CD4-positive, alpha-beta memory T cell (primary cell): ENCODE data around the gene CCR6. TPM values are rescaled to one million over a fixed set of nuclear protein-coding genes. Genes with fewer than 3 reads are reported as not detected.
"Not testable (repeated sequence)": the region's sequence is repeated elsewhere in the genome, so short reads cannot be mapped to it uniquely, and the experiment has no call there.

Experiments
- CTCF ChIA-PET: fragments of 350-600 bp; sonication (Branson Sonifier 250); formaldehyde crosslinking; loops from one replicate; lab custom pipeline; 2021; ENCODE audit warnings: inconsistent platforms; ENCODE audit not compliant: partially characterized antibody; lab: Charles Lee
- POLR2A ChIA-PET: fragments of 350-600 bp; sonication (Branson Sonifier 250); formaldehyde crosslinking; loops from one replicate; lab custom pipeline; 2021; ENCODE audit not compliant: partially characterized antibody; lab: Charles Lee
- DNase-seq, 5 donors: peaks; one replicate each; pipeline versions ENCODE4 v3.0.0 to v3.0.0-alpha.2; 2020 to 2022; ENCODE audit warnings: mixed read lengths in 1 of 5
- H3K27ac ChIP-seq: one replicate; pipeline ENCODE4 v1.7.0; 2013; ENCODE audit warnings: low read depth, low read length
- H3K27me3 ChIP-seq: 2 replicates; pipeline ENCODE4 v1.7.0; 2013; ENCODE audit warnings: mild to moderate bottlenecking, low read length, moderate library complexity; ENCODE audit not compliant: insufficient read depth
- H3K36me3 ChIP-seq: 2 replicates; pipeline ENCODE4 v1.7.0; 2013; ENCODE audit warnings: mild to moderate bottlenecking, low read length, moderate library complexity; ENCODE audit not compliant: insufficient read depth
- H3K4me1 ChIP-seq: 2 replicates; pipeline ENCODE4 v1.7.0; 2013; ENCODE audit warnings: mild to moderate bottlenecking, low read length, moderate library complexity; ENCODE audit not compliant: insufficient read depth
- H3K4me3 ChIP-seq, 2 donors: one replicate each; pipeline ENCODE4 v1.7.0; 2013; ENCODE audit warnings: low read length in 2 of 2, mild to moderate bottlenecking in 1 of 2
- H3K9me3 ChIP-seq, 2 donors: one replicate each; pipeline ENCODE4 v1.7.0; 2013; ENCODE audit warnings: low read length in 2 of 2, control low read depth in 1 of 2; ENCODE audit not compliant: control insufficient read depth in 1 of 2
- H3K27ac Mint-ChIP-seq, 7 donors: one replicate each; pipeline ENCODE4 v1.8.0; 2020 to 2021; ENCODE audit warnings: mixed read lengths in 7 of 7, mild to moderate bottlenecking in 6 of 7, inconsistent platforms in 3 of 7, moderate library complexity in 3 of 7
- H3K27me3 Mint-ChIP-seq, 2 donors: one replicate each; pipeline ENCODE4 v1.8.0; 2020 to 2021; ENCODE audit warnings: mixed read lengths in 2 of 2
- H3K36me3 Mint-ChIP-seq, 2 donors: one replicate each; pipeline ENCODE4 v1.8.0; 2020 to 2021; ENCODE audit warnings: mixed read lengths in 2 of 2, inconsistent platforms in 1 of 2, mild to moderate bottlenecking in 1 of 2
- H3K4me1 Mint-ChIP-seq, 4 donors: one replicate each; pipeline ENCODE4 v1.8.0; 2020 to 2021; ENCODE audit warnings: mixed read lengths in 4 of 4, mild to moderate bottlenecking in 1 of 4
- H3K4me3 Mint-ChIP-seq, 8 donors: one replicate each; pipeline ENCODE4 v1.8.0; 2020 to 2021; ENCODE audit warnings: mixed read lengths in 8 of 8, mild to moderate bottlenecking in 7 of 8, moderate library complexity in 6 of 8, inconsistent platforms in 3 of 8
- H3K9me3 Mint-ChIP-seq, 8 donors: one replicate each; pipeline ENCODE4 v1.8.0; 2020 to 2021; ENCODE audit warnings: mixed read lengths in 8 of 8, mild to moderate bottlenecking in 5 of 8, inconsistent platforms in 3 of 8, moderate library complexity in 1 of 8
- intact Hi-C: fragments of 100-400 bp; cut with micrococcal nuclease; formaldehyde crosslinking; loops from one replicate; pipeline ENCODE4 v1.15.1; 2023
- polyA plus RNA-seq, 2 donors: library from polyadenylated mRNA; unstranded; fragments of 300-500 nt; fragmentation: Illumina TruSeq; gene quantifications; one replicate each; pipeline ENCODE4 v1.2.3, GENCODE V29; 2021
- total RNA-seq, 2 experiments: library from RNA; stranded (reverse); gene quantifications; one replicate each; pipeline ENCODE4 v1.2.3, GENCODE V29; 2021

CCR6 gene
- total and polyA plus RNA-seq, 4 experiments from 2014 or later: 21.7 to 124 (median 61.2) TPM

GRCh38 chr6:167088741-167089140 is 34.2 kb upstream of the CCR6 start:
- CTCF ChIA-PET: interaction anchor here (0.8 to 1.7 kb wide), 4 partner anchors 11 to 53 kb away, joined by 3 read pairs; no protein-coding TSS in a partner anchor

GRCh38 chr6:167089243-167090142 is 33.4 kb upstream of the CCR6 start:
- Mint-ChIP-seq H3K4me1 (peaks cover 37 to 57% (median 48%) of the 10 kb centered on the region in 4 donors), H3K9me3 (peaks cover 0 to 26% (median 14%) of the 10 kb centered on the region in 8 donors), H3K27ac (peak overlapping the region in 6 of 7 donors; percentile 62 to 99 (median 84)), H3K36me3 (peaks cover 0 to 4% of the 10 kb centered on the region in 2 donors), H3K4me3 (no peak overlapping the region), H3K27me3 (no peaks in the 10 kb centered on the region)
- intact Hi-C loops: loop anchor here (2.0 to 5.0 kb wide), 2 partner anchors 13 to 53 kb away; no protein-coding TSS in a partner anchor
- Histone ChIP-seq H3K9me3 (no peaks in the 10 kb centered on the region), H3K4me3 (no peak overlapping the region), H3K27ac (no peak overlapping the region), H3K27me3 (no peaks in the 10 kb centered on the region), H3K4me1 (peaks cover 46% of the 10 kb centered on the region), H3K36me3 (no peaks in the 10 kb centered on the region)
- POLR2A ChIA-PET: interaction anchor here (0.9 to 6.6 kb wide), 3 partner anchors 31 to 229 kb away, joined by 3 to 68 read pairs (median 8); partner anchors contain the start of gene CCR6
- DNase-seq: no peak
- CTCF ChIA-PET: interaction anchor here (0.6 to 1.7 kb wide), 5 partner anchors 12 to 66 kb away, joined by 3 read pairs; no protein-coding TSS in a partner anchor

More at GRCh38 chr6:167088741-167089140, 34.2 kb upstream of the CCR6 start:
- H3K4me3 ChIP-seq, H3K36me3 Mint-ChIP-seq, H3K36me3 ChIP-seq, DNase-seq, intact Hi-C loops, H3K9me3 ChIP-seq, H3K27me3 ChIP-seq, H3K27me3 Mint-ChIP-seq, H3K27ac ChIP-seq, H3K4me3 Mint-ChIP-seq: not testable (repeated sequence)
- POLR2A ChIA-PET: interaction anchor here (0.9 kb wide), 1 partner anchor 229 kb away, joined by 3 read pairs; no protein-coding TSS in a partner anchor
- peaks cover 32 to 49% (median 41%) of the 10 kb centered on the region in 4 donors for H3K4me1 Mint-ChIP-seq
- H3K27ac Mint-ChIP-seq: peak overlapping the region in 2 of 7 donors; percentile 44 to 75
- H3K9me3 Mint-ChIP-seq: peaks cover 0 to 26% (median 14%) of the 10 kb centered on the region in 8 donors
- peaks cover 38% of the 10 kb centered on the region for H3K4me1 ChIP-seq

GRCh38 chr6:167090171-167090570 is 32.7 kb upstream of the CCR6 start:
- H3K36me3 ChIP-seq: no peaks in the 10 kb centered on the region
- Mint-ChIP-seq H3K27ac (peak overlapping the region; percentile 74 to 99 (median 93)), H3K36me3 (peaks cover 0 to 4% of the 10 kb centered on the region in 2 donors), H3K27me3 (no peaks in the 10 kb centered on the region), H3K9me3 (peaks cover 0 to 25% (median 14%) of the 10 kb centered on the region in 8 donors), H3K4me1 (peaks cover 44 to 63% (median 55%) of the 10 kb centered on the region in 4 donors), H3K4me3 (no peak overlapping the region)
- ChIA-PET CTCF (interaction anchor here (0.6 to 1.7 kb wide), 5 partner anchors 13 to 67 kb away, joined by 3 read pairs; no protein-coding TSS in a partner anchor), POLR2A (interaction anchor here (2.2 to 6.6 kb wide), 3 partner anchors 30 to 49 kb away, joined by 8 to 68 read pairs (median 13); partner anchors contain the start of gene CCR6)
- intact Hi-C loops: loop anchor here (2.0 to 5.0 kb wide), 2 partner anchors 13 to 52 kb away; no protein-coding TSS in a partner anchor
- H3K9me3 ChIP-seq: no peaks in the 10 kb centered on the region
- H3K4me3 ChIP-seq: no peak overlapping the region
- peaks cover 53% of the 10 kb centered on the region for H3K4me1 ChIP-seq
- no peak for DNase-seq
- no peaks in the 10 kb centered on the region for H3K27me3 ChIP-seq
- no peak overlapping the region for H3K27ac ChIP-seq

GRCh38 chr6:167091026-167091804 is 31.7 kb upstream of the CCR6 start:
- Histone ChIP-seq H3K4me1 (peaks cover 63% of the 10 kb centered on the region), H3K9me3 (no peaks in the 10 kb centered on the region), H3K36me3 (no peaks in the 10 kb centered on the region), H3K27ac (peak overlapping the region; percentile 65), H3K27me3 (no peaks in the 10 kb centered on the region), H3K4me3 (no peak overlapping the region)
- ChIA-PET POLR2A (interaction anchor here (0.9 to 6.6 kb wide), 10 partner anchors 20 to 131 kb away, joined by 3 to 68 read pairs (median 6); partner anchors contain the start of genes CCR6 and CEP43), CTCF (interaction anchor here (1.0 to 1.8 kb wide), 4 partner anchors 15 to 101 kb away, joined by 3 to 8 read pairs (median 3); no protein-coding TSS in a partner anchor)
- Mint-ChIP-seq H3K27ac (peak overlapping the region; percentile 91 to 99 (median 96)), H3K27me3 (no peaks in the 10 kb centered on the region), H3K4me1 (peaks cover 46 to 71% (median 61%) of the 10 kb centered on the region in 4 donors), H3K9me3 (peaks cover 0 to 19% (median 13%) of the 10 kb centered on the region in 8 donors), H3K36me3 (peaks cover 0 to 4% of the 10 kb centered on the region in 2 donors), H3K4me3 (peak overlapping the region; percentile 38 to 86 (median 78))
- intact Hi-C loops: loop anchor here (2.0 to 5.0 kb wide), 2 partner anchors 14 to 51 kb away; no protein-coding TSS in a partner anchor
- peak; percentile 67 to 78 (median 73) for DNase-seq

- H3K9me3 Mint-ChIP-seq: peaks cover 0 to 16% (median 12%) of the 10 kb centered on the region in 8 donors
- ChIA-PET POLR2A (interaction anchor here (0.9 to 6.6 kb wide), 10 partner anchors 20 to 132 kb away, joined by 3 to 68 read pairs (median 6); partner anchors contain the start of genes CCR6 and CEP43), CTCF (interaction anchor here (1.0 to 1.8 kb wide), 3 partner anchors 15 to 102 kb away, joined by 3 to 8 read pairs (median 3); no protein-coding TSS in a partner anchor)
- Histone ChIP-seq H3K9me3 (no peaks in the 10 kb centered on the region), H3K4me3 (no peak overlapping the region), H3K4me1 (peaks cover 64% of the 10 kb centered on the region), H3K36me3 (no peaks in the 10 kb centered on the region), H3K27me3 (no peaks in the 10 kb centered on the region), H3K27ac (peak overlapping the region; percentile 65)
- no peaks in the 10 kb centered on the region for H3K27me3 Mint-ChIP-seq
- no peak for DNase-seq
- H3K36me3 Mint-ChIP-seq: peaks cover 0 to 4% of the 10 kb centered on the region in 2 donors
- H3K4me1 Mint-ChIP-seq: peaks cover 46 to 71% (median 61%) of the 10 kb centered on the region in 4 donors
- peak overlapping the region; percentile 91 to 99 (median 96) for H3K27ac Mint-ChIP-seq
- intact Hi-C loops: loop anchor here (2.0 to 5.0 kb wide), 2 partner anchors 15 to 51 kb away; no protein-coding TSS in a partner anchor
- peak overlapping the region in 7 of 8 donors; percentile 62 to 86 (median 79) for H3K4me3 Mint-ChIP-seq
Observed at GRCh38 chr6:167091805-167092107, 31.1 kb upstream of the CCR6 start.

- H3K27ac Mint-ChIP-seq: peak overlapping the region; percentile 38 to 99 (median 97)
- Histone ChIP-seq H3K27ac (peak overlapping the region; percentile 65), H3K36me3 (no peaks in the 10 kb centered on the region), H3K4me1 (peaks cover 64% of the 10 kb centered on the region), H3K9me3 (no peaks in the 10 kb centered on the region), H3K27me3 (no peaks in the 10 kb centered on the region), H3K4me3 (no peak overlapping the region)
- H3K9me3 Mint-ChIP-seq: peaks cover 0 to 7% (median 4%) of the 10 kb centered on the region in 8 donors
- H3K36me3 Mint-ChIP-seq: no peaks in the 10 kb centered on the region
- CTCF ChIA-PET: interaction anchor here (0.8 to 3.3 kb wide), 5 partner anchors 19 to 49 kb away, joined by 3 to 12 read pairs (median 4); partner anchors contain the start of gene CCR6
- H3K27me3 Mint-ChIP-seq: no peaks in the 10 kb centered on the region
- peak overlapping the region; percentile 74 to 89 (median 80) for H3K4me3 Mint-ChIP-seq
- peaks cover 46 to 77% (median 62%) of the 10 kb centered on the region in 4 donors for H3K4me1 Mint-ChIP-seq
- DNase-seq: no peak
- POLR2A ChIA-PET: interaction anchor here (0.9 to 6.6 kb wide), 7 partner anchors 19 to 136 kb away, joined by 4 to 68 read pairs (median 6); partner anchors contain the start of genes CCR6 and RNASET2
- intact Hi-C loops: loop anchor here (5.0 kb wide), 1 partner anchor 49 kb away; no protein-coding TSS in a partner anchor
Observed at GRCh38 chr6:167092672-167093339, 30.1 kb upstream of the CCR6 start.
